ENCODE results near the gene PLEKHG2.
"Not testable (repeated sequence)": the region's sequence is repeated elsewhere in the genome, so short reads cannot be mapped to it uniquely, and the experiment has no call there.

PLEKHG2 gene

DNA sequence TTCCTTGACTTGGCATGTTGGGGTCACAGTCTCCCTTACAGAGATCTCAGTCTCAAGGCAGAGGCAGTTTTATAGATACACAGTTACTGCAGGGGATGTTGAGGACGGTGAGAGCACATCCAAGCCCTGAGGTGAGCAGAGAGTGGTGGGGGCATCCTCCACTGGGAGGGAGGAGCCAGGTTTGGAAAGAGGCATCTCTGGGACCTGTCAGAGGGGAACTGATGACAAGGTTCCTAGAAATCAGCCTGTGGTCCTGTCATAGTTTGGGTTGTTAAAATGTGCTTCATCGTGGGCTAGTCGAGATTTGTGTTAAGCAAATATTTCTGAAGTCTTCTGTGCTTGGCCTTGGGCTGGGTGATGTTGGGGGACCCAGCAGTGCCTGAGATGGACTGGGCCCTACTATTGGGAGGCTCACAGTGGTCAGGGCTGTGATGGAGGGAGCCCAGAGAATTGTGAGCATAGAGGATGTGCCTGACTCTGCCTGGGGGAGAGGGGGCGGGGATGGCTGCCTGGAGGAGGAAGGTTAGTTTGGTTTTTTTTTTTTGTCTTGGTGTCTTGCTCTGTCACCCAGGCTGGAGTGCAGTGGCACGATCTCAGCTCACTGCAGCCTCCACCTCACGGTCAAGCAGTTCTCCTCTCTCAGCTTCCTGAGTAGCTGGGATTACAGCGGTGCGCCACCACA, 36.8 kb downstream of the PLEKHG2 start:
- H3K27me3 ChIP-seq (ENCODE audit: control insufficient read depth in 3 of 3, insufficient read depth in 3 of 3, low read depth in 1 of 3, low read length in 3 of 3): no peaks in the 10 kb centered on the region
- H4K8ac ChIP-seq (ENCODE audit: low read depth, low read length): no peak overlapping the region
- peaks cover 3 to 6% of the 10 kb centered on the region in 2 donors for H3K4me1 ChIP-seq (ENCODE audit: control insufficient read depth in 2 of 2, insufficient read depth in 1 of 2, low read depth in 1 of 2, low read length in 2 of 2)
- H3K4ac ChIP-seq (ENCODE audit: low read length): no peak overlapping the region
- peaks cover 27% of the 10 kb centered on the region for H3K79me1 ChIP-seq (ENCODE audit: low read depth, low read length)
- no peak overlapping the region for H3K4me2 ChIP-seq (ENCODE audit: insufficient read depth, low read length, poor library complexity, severe bottlenecking)
- H2BK5ac ChIP-seq (ENCODE audit: low read length): no peak overlapping the region
- no CpG with 5 or more reads among the region's 8 CpGs for WGBS, 2 donors (ENCODE audit: extremely low coverage in 2 of 2, insufficient read length in 2 of 2, insufficient replicate concordance in 1 of 2)
- H3K4me3 ChIP-seq (ENCODE audit: low read length in 2 of 2): no peak overlapping the region
- H3K14ac ChIP-seq (ENCODE audit: low read length): no peak overlapping the region
- no peak overlapping the region for H2BK15ac ChIP-seq (ENCODE audit: low read length)
- DNase-seq (ENCODE audit: low spot score): no peak
- no peak overlapping the region for H2BK12ac ChIP-seq (ENCODE audit: low read length)
- no peak overlapping the region for H2AFZ ChIP-seq (ENCODE audit: low read length)
- H3K23ac ChIP-seq (ENCODE audit: low read depth, low read length, poor library complexity): no peak overlapping the region
- no peak overlapping the region for H4K91ac ChIP-seq (ENCODE audit: low read depth, low read length, poor library complexity)
- H3K36me3 ChIP-seq (replicated peaks in 1 of 2; ENCODE audit: control insufficient read depth in 2 of 2, insufficient read depth in 2 of 2, low read length in 2 of 2): peaks cover 18 to 72% of the 10 kb centered on the region in 2 donors
- H3K9me3 ChIP-seq (replicated peaks in 1 of 2; ENCODE audit: control insufficient read depth in 2 of 2, insufficient read depth in 1 of 2, low read depth in 1 of 2, low read length in 2 of 2): no peaks in the 10 kb centered on the region
- H3K18ac ChIP-seq (ENCODE audit: low read length): no peak overlapping the region
- H3K27ac ChIP-seq (replicated peaks; ENCODE audit: low read length): no peak overlapping the region
- H3K9ac ChIP-seq (ENCODE audit: low read depth, low read length, poor library complexity): no peak overlapping the region
- H2AK5ac ChIP-seq (ENCODE audit: low read depth, low read length): no peak overlapping the region
- H2BK120ac ChIP-seq (ENCODE audit: low read depth, low read length): no peak overlapping the region

DNA sequence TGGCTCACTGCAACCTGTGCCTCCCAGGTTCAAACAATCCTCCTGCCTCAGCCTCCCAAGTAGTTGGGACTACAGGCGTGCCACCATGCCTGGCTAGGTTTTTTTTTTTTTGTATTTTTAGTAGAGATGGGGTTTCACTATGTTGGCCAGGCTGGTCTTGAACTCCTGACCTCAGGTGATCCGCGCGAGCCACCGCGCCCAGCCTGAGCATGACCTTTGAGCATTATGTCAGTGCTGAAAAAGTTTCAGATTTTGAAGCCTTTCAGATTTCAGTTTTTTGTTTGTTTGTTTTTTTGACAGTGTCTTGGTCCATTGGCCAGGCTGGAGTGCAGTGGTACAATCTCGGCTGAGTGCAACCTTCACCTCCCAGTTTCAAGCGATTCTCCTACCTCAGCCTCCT, 38.8 kb downstream of the PLEKHG2 start:
- not testable (repeated sequence) for H3K4me2 ChIP-seq (ENCODE audit: insufficient read depth, low read length, poor library complexity, severe bottlenecking); H4K8ac ChIP-seq (ENCODE audit: low read depth, low read length); H3K14ac ChIP-seq (ENCODE audit: low read length); H2BK12ac ChIP-seq (ENCODE audit: low read length); H3K27ac ChIP-seq (replicated peaks; ENCODE audit: low read length); H3K27me3 ChIP-seq (ENCODE audit: control insufficient read depth in 3 of 3, insufficient read depth in 3 of 3, low read depth in 1 of 3, low read length in 3 of 3); H4K91ac ChIP-seq (ENCODE audit: low read depth, low read length, poor library complexity); H3K4ac ChIP-seq (ENCODE audit: low read length); H2AFZ ChIP-seq (ENCODE audit: low read length); H2BK15ac ChIP-seq (ENCODE audit: low read length); H3K4me3 ChIP-seq (ENCODE audit: low read length in 2 of 2); H3K9me3 ChIP-seq (replicated peaks in 1 of 2; ENCODE audit: control insufficient read depth in 2 of 2, insufficient read depth in 1 of 2, low read depth in 1 of 2, low read length in 2 of 2); H2AK5ac ChIP-seq (ENCODE audit: low read depth, low read length); H2BK5ac ChIP-seq (ENCODE audit: low read length); H3K18ac ChIP-seq (ENCODE audit: low read length); DNase-seq (ENCODE audit: low spot score); H3K23ac ChIP-seq (ENCODE audit: low read depth, low read length, poor library complexity); H3K4me1 ChIP-seq (ENCODE audit: control insufficient read depth in 2 of 2, insufficient read depth in 1 of 2, low read depth in 1 of 2, low read length in 2 of 2); H3K9ac ChIP-seq (ENCODE audit: low read depth, low read length, poor library complexity); H2BK120ac ChIP-seq (ENCODE audit: low read depth, low read length)
- no CpG with 5 or more reads among the region's 8 CpGs for WGBS, 2 donors (ENCODE audit: extremely low coverage in 2 of 2, insufficient read length in 2 of 2, insufficient replicate concordance in 1 of 2)
- Histone ChIP-seq H3K79me1 (ENCODE audit: low read depth, low read length) (peaks cover 23% of the 10 kb centered on the region), H3K36me3 (replicated peaks in 1 of 2; ENCODE audit: control insufficient read depth in 2 of 2, insufficient read depth in 2 of 2, low read length in 2 of 2) (peaks cover 18 to 78% of the 10 kb centered on the region in 2 donors)

DNA sequence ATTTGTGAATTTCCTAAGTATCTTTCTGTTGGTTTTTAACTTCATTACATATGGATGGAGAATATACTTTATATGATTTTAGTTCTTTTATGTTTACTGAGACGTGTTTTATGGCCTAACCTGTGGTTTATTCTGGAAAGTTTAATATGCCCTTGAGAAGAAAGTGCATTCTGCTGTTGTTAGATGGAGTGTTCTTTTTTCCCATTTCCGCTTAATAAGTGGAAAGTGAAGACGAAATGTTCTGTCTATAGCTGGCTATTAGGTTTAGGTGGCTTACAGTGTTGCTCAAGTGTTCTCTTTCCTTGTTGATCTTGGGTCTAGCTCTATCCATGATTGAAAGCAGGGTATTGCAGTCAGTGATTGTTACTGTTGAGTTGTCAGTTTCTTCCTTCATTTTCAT, 50.9 kb downstream of the PLEKHG2 start:
- H2BK5ac ChIP-seq (ENCODE audit: low read length): no peak overlapping the region
- WGBS, 2 donors (ENCODE audit: extremely low coverage in 2 of 2, insufficient read length in 2 of 2, insufficient replicate concordance in 1 of 2): no CpG with 5 or more reads among the region's 3 CpGs
- peaks cover 50 to 88% of the 10 kb centered on the region in 2 donors for H3K36me3 ChIP-seq (replicated peaks in 1 of 2; ENCODE audit: control insufficient read depth in 2 of 2, insufficient read depth in 2 of 2, low read length in 2 of 2)

DNA sequence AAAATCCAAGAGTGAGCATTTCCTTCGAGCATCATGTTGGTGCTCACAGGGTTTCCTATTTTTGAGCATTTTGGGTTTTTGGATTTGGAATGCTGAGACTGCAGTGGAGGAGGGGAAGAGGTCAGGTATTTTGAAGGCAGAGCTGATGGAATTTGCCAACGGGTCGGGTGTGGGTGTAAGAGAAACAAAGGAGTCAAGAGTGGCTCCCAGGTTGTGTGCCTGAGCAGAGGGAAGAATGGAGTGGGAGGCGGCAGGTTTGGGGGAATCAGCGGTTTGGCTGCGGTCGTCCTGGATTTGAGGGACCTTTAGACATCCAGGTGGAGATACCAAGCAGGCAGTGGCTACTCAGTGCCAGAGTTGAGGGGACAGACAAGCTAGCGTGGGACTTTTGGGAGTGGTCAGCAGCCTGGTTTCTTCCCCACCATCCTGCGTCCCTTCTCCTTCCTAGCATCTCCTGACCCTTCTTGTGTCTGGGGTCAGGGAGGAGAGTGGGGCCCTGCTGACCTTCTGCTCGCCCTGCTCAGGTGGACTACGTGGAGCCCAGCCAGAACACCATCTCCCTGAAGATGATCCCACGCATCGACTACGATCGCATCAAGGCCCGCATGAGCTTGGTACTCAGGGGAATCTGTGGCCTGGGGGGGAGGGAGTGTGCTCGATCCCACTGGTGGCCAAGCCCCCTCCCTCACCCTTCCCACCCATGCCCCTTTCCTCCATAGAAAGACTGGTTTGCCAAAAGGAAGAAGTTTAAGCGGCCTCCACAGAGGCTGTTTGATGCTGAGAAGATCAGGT, 53.7 kb downstream of the PLEKHG2 start:
- WGBS, 2 donors (ENCODE audit: extremely low coverage in 2 of 2, insufficient read length in 2 of 2, insufficient replicate concordance in 1 of 2): no CpG with 5 or more reads among the region's 18 CpGs
- no peak overlapping the region for H3K18ac ChIP-seq (ENCODE audit: low read length)

More for the DNA sequence above, 50.9 kb downstream of the PLEKHG2 start:
- Histone ChIP-seq H3K4ac (ENCODE audit: low read length) (no peak overlapping the region), H3K4me2 (ENCODE audit: insufficient read depth, low read length, poor library complexity, severe bottlenecking) (no peak overlapping the region), H3K4me1 (ENCODE audit: control insufficient read depth in 2 of 2, insufficient read depth in 1 of 2, low read depth in 1 of 2, low read length in 2 of 2) (no peaks in the 10 kb centered on the region), H3K23ac (ENCODE audit: low read depth, low read length, poor library complexity) (no peak overlapping the region), H4K8ac (ENCODE audit: low read depth, low read length) (no peak overlapping the region), H2BK12ac (ENCODE audit: low read length) (no peak overlapping the region), H3K14ac (ENCODE audit: low read length) (no peak overlapping the region), H3K9me3 (replicated peaks in 1 of 2; ENCODE audit: control insufficient read depth in 2 of 2, insufficient read depth in 1 of 2, low read depth in 1 of 2, low read length in 2 of 2) (no peaks in the 10 kb centered on the region), H3K9ac (ENCODE audit: low read depth, low read length, poor library complexity) (no peak overlapping the region), H2BK15ac (ENCODE audit: low read length) (no peak overlapping the region), H2AK5ac (ENCODE audit: low read depth, low read length) (no peak overlapping the region), H2AFZ (ENCODE audit: low read length) (no peak overlapping the region), H3K27ac (replicated peaks; ENCODE audit: low read length) (no peak overlapping the region), H3K4me3 (ENCODE audit: low read length in 2 of 2) (no peak overlapping the region), H3K18ac (ENCODE audit: low read length) (no peak overlapping the region), H3K27me3 (ENCODE audit: control insufficient read depth in 3 of 3, insufficient read depth in 3 of 3, low read depth in 1 of 3, low read length in 3 of 3) (no peaks in the 10 kb centered on the region), H4K91ac (ENCODE audit: low read depth, low read length, poor library complexity) (no peak overlapping the region), H3K79me1 (ENCODE audit: low read depth, low read length) (no peaks in the 10 kb centered on the region), H2BK120ac (ENCODE audit: low read depth, low read length) (no peak overlapping the region)
- no peak for DNase-seq (ENCODE audit: low spot score)

More for the DNA sequence above, 53.7 kb downstream of the PLEKHG2 start:
- no peak for DNase-seq (ENCODE audit: low spot score)
- no peak overlapping the region for H2AFZ ChIP-seq (ENCODE audit: low read length)
- no peaks in the 10 kb centered on the region for H3K79me1 ChIP-seq (ENCODE audit: low read depth, low read length)
- H3K36me3 ChIP-seq (replicated peaks in 1 of 2; ENCODE audit: control insufficient read depth in 2 of 2, insufficient read depth in 2 of 2, low read length in 2 of 2): peaks cover 50 to 88% of the 10 kb centered on the region in 2 donors
- no peak overlapping the region for H2BK120ac ChIP-seq (ENCODE audit: low read depth, low read length)
- H4K91ac ChIP-seq (ENCODE audit: low read depth, low read length, poor library complexity): no peak overlapping the region
- H3K4ac ChIP-seq (ENCODE audit: low read length): no peak overlapping the region
- H3K27me3 ChIP-seq (ENCODE audit: control insufficient read depth in 3 of 3, insufficient read depth in 3 of 3, low read depth in 1 of 3, low read length in 3 of 3): no peaks in the 10 kb centered on the region
- H3K27ac ChIP-seq (replicated peaks; ENCODE audit: low read length): no peak overlapping the region
- no peaks in the 10 kb centered on the region for H3K9me3 ChIP-seq (replicated peaks in 1 of 2; ENCODE audit: control insufficient read depth in 2 of 2, insufficient read depth in 1 of 2, low read depth in 1 of 2, low read length in 2 of 2)
- peak overlapping the region; percentile 35 for H3K9ac ChIP-seq (ENCODE audit: low read depth, low read length, poor library complexity)
- H4K8ac ChIP-seq (ENCODE audit: low read depth, low read length): no peak overlapping the region
- no peaks in the 10 kb centered on the region for H3K4me1 ChIP-seq (ENCODE audit: control insufficient read depth in 2 of 2, insufficient read depth in 1 of 2, low read depth in 1 of 2, low read length in 2 of 2)
- H2BK5ac ChIP-seq (ENCODE audit: low read length): no peak overlapping the region
- H3K14ac ChIP-seq (ENCODE audit: low read length): no peak overlapping the region
- H3K4me2 ChIP-seq (ENCODE audit: insufficient read depth, low read length, poor library complexity, severe bottlenecking): no peak overlapping the region
- H3K4me3 ChIP-seq (ENCODE audit: low read length in 2 of 2): no peak overlapping the region
- H3K23ac ChIP-seq (ENCODE audit: low read depth, low read length, poor library complexity): no peak overlapping the region
- no peak overlapping the region for H2BK12ac ChIP-seq (ENCODE audit: low read length)
- H2AK5ac ChIP-seq (ENCODE audit: low read depth, low read length): no peak overlapping the region
- H2BK15ac ChIP-seq (ENCODE audit: low read length): no peak overlapping the region

Measured in neuronal stem cell (in vitro differentiated cells).